HFF-Myc (cell line): Measurements from ENCODE around the gene RITA1.

ENCODE experiments used
- DNase-seq: peaks from one replicate; pipeline ENCODE4 v3.0.0-alpha.2; 2011; ENCODE audit warnings: low read depth; ENCODE audit errors: extremely low read depth
- H3K4me3 ChIP-seq: replicated peaks from 2 replicates; pipeline ENCODE4 v1.5.1; 2011; ENCODE audit warnings: low read depth, mild to moderate bottlenecking, control low read depth, low read length
- CTCF ChIP-seq: IDR thresholded peaks from 2 replicates; pipeline ENCODE4 v1.5.1; 2012; ENCODE audit warnings: mild to moderate bottlenecking, low read depth, low read length, control low read depth; ENCODE audit errors: missing control alignments

The RITA1 gene

DNA sequence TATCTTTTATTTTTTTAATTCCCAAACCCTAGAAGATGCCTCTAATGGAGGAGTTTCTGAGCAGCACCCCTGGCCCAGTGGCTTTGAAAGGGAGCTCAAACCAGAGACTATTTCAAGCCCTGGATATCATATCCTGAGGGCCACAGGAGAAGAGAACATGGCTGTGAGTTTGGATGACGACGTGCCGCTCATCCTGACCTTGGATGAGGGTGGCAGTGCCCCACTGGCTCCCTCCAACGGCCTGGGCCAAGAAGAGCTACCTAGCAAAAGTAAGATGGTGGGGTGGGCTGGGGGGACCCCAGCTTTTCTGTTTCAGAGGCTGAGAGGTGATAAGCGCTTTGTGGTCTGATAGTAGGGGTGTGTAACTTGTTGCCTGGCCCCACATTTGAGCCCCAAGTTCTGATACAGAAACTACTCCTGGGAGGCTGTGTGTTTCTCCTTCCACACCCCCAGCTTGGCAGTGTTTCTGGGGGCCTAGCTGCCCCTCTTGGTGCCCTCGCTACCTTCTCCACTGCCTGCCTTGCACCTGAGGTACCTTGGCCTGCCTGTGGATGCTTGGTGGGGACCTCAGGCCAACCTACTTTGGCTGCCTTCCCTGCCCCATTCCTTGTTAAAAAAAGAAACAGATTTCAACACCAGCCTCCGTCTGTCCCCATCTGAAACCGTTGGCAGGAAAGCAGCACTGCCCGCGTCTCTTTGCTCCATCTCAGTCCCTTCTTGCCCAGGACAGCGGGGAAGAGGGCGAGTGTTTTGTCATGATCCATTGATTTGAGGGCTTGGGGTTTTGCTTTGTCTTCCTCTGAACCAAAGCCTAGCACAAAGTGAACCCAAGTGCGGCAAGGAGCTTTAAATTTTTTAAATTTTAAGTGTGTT, 41.4 kb downstream of the RITA1 start:
- TF ChIP-seq CTCF, result no peak
- no peak for DNase-seq

DNA sequence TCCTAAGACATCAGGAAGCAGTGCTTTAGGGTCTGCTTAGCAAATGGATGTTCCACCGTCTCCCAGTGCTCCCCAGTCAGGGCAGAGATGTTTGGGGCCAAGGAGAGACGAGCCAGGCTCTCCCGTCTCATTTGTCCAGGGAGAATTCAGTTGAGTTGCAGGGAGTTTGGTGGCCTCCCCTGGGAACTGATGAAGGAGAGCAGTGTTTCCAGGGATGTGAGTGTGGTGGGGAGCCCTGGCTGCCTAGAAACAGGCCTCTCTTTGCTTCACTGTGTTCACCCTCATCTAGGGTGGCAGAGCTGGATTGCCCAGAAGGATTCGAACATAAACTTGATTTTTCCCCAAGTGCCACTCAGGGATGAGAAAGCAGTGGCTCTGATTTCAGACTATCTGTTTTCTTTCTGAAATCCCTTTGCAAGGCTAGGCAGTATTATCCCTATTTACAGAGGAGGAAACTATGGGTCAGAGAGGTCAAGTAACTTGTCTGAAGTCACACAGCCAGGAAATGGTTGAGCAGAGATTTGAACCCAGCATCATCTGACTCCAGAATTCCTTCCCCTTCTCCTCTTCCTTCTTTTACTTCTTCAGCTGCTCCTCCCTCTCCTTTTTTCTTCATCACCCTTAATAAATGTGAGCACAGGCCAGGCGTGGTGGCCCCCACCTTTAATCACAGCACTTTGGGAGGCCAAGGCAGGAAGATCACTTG, 42.3 kb downstream of the RITA1 start:
- H3K4me3 ChIP-seq, result no peak overlapping the region
- TF ChIP-seq CTCF, result no peak
- no peak for DNase-seq

More for the DNA sequence above, 41.4 kb downstream of the RITA1 start:
- H3K4me3 ChIP-seq, result no peak overlapping the region

DNA sequence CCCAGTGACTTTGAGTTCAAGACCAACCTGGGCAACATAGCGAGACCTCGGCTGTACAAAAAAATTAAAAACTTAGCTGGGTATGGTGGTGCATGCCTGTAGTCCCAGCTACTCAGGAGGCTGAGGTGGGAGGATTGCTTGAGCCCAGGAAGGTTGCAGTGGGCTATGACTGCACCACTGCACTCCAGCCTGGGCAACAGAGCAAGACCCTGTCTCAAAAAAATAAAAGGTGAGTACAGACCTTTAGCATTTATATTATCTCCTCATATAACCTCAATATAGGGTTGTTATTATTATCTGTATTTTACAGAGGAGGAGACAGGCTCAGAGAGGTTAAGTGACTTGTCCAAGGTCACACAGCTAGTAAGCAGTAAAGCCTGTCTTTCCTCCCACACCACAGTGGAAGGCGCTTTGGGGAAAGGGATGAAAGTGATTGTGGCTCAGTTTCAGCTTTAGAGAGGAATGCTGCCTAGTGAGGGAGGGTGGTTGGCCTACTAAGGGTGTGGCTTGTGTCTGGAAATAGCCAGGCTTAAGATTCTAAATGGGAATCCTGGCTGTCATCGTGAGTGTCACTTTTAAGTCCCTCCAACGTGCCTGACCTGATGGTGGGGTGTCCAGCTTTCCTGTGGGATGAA, 43.0 kb downstream of the RITA1 start:
- no peak for TF ChIP-seq CTCF
- DNase-seq, result no peak

GRCh38 chr12:113230315-113231234, 45.1 kb downstream of the RITA1 start:
- DNase-seq, result no peak
- no peak for TF ChIP-seq CTCF
- H3K4me3 ChIP-seq, result no peak overlapping the region

More for the DNA sequence above, 43.0 kb downstream of the RITA1 start:
- H3K4me3 ChIP-seq, result no peak overlapping the region

DNA sequence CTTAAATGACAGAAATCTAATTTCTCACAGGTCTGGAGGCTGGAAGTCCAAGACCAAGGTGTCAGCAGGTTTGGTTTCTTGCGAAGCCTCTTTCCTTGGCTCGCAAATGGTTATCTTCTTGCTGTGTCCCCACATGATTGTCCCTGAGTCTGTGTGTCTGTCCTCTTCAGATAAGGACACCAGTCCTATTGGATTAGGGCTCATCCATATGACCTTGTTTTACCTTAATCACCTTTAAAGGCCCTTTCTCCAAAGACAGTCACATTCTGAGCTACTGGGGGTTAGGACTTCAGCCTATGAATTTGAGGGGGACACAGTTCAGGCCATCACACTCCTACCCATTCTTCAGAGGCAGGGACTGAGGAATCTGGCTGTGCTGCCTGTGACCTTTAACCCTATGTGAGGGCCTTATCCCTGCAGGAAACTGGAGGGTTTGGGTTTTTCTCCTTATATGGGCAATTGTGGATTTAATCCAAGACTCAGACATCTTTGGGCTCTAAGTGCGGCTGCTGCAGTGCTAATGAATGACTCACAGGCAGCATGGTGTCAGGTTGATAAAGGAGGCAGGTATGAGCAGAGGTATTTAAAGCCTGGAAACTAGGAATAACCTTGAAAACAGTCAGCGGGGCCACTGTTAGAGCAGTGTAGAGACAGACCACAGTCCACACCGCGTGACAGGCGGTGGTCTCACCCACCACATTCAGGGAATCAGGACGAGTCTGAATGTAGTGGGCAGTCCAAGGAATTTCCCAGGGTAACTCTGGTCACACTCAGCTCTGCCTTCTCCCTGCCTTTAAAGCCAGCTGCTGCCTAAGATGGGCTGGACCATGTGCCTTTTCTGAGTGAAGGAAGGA, 45.9 kb downstream of the RITA1 start:
- H3K4me3 ChIP-seq, result no peak overlapping the region
- no peak for DNase-seq
- TF ChIP-seq CTCF, result no peak
